Hematopoietic multipotent progenitor cell (in vitro differentiated cells): ENCODE data around the gene NUP62. TPM values are rescaled to one million over a fixed set of nuclear protein-coding genes. Genes with fewer than 3 reads are reported as not detected.
A peak's percentile ranks its signal among the peaks of the same experiment; 100 is the strongest.
"Not testable (repeated sequence)": the region's sequence is repeated elsewhere in the genome, so short reads cannot be mapped to it uniquely, and the experiment has no call there.

Experiments used
- DNase-seq, 3 donors: peaks; one replicate each; pipeline ENCODE4 v3.0.0-alpha.2; 2011 to 2015; ENCODE audit warnings: low read depth in 2 of 3, low spot score in 2 of 3
- total RNA-seq: library from RNA; depleted of rRNA; stranded (reverse); fragments of >200 nt; gene quantifications from one replicate; pipeline ENCODE4 v1.2.3, GENCODE V29; 2012

The NUP62 gene
- total RNA-seq, 1 donor = 70.3 TPM

GRCh38 chr19:49927526-49928264 lies 1.6 kb downstream of the NUP62 start:
- DNase-seq = no peak

GRCh38 chr19:49926515-49926914 lies 2.8 kb downstream of the NUP62 start:
- DNase-seq = no peak

- DNase-seq = no peak
Observed at GRCh38 chr19:49925486-49925885, 3.8 kb downstream of the NUP62 start.

- not testable (repeated sequence) for DNase-seq
Observed at GRCh38 chr19:49924881-49925210, 4.5 kb downstream of the NUP62 start.

GRCh38 chr19:49924004-49924880 lies 5.1 kb downstream of the NUP62 start:
- DNase-seq = no peak

GRCh38 chr19:49923055-49924003 lies 6.0 kb downstream of the NUP62 start:
- no peak for DNase-seq

GRCh38 chr19:49921871-49922795 lies 7.2 kb downstream of the NUP62 start:
- no peak for DNase-seq

DNA sequence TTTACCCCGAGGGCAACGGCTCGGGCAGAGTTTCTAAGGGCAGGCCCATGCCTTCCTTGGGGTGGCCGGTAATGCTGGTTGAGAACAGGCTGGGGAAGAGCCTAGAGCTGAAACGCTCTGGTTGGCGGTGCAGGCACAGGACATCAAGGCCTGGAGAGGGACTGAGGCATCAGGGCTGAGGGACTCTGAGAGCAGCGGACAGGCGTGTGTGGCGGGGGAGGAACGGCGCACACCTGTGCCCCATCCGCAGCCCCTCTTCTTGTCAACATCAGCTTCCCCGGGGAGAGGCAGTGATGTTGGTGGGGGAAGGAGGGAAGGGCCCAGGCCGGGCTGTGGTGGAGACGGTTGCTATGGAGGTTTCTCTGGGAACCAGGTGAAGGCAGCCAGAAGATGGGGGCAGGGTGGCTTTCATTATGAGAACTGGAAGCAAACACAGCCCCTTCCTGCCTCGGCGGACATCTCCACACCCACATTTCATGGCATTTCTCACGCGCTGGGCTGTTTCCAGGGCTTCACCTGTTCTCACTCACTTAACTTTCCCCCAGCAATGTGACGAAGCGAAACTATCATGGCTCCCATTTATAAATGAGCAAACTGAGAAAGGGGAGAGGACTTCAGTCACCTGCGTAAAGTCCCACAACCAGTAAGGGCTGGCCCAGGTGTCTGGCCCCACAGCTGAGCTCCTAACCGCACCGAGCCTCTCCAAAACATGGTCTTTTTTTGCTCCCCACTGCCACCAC lies 8.5 kb downstream of the NUP62 start:
- no peak for DNase-seq

DNA sequence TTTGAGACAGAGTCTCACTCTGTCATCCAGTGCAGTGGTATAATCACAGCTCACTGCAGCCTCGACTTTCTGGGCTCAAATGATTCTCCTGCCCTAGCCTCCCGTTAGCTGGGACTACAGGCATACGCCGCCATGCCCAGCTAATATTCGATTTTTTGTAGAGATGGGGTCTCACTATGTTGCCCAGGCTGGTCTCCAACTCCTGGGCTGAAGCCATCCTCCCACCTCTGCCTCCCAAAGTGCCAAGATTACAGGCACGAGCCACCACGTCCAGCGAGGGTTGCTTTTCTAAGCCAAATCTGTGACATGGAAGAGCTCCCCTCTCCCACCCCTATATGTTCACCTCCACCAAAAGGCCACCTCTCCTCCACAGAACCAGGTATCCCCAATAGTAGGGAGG lies 11.2 kb downstream of the NUP62 start:
- DNase-seq = no peak

DNA sequence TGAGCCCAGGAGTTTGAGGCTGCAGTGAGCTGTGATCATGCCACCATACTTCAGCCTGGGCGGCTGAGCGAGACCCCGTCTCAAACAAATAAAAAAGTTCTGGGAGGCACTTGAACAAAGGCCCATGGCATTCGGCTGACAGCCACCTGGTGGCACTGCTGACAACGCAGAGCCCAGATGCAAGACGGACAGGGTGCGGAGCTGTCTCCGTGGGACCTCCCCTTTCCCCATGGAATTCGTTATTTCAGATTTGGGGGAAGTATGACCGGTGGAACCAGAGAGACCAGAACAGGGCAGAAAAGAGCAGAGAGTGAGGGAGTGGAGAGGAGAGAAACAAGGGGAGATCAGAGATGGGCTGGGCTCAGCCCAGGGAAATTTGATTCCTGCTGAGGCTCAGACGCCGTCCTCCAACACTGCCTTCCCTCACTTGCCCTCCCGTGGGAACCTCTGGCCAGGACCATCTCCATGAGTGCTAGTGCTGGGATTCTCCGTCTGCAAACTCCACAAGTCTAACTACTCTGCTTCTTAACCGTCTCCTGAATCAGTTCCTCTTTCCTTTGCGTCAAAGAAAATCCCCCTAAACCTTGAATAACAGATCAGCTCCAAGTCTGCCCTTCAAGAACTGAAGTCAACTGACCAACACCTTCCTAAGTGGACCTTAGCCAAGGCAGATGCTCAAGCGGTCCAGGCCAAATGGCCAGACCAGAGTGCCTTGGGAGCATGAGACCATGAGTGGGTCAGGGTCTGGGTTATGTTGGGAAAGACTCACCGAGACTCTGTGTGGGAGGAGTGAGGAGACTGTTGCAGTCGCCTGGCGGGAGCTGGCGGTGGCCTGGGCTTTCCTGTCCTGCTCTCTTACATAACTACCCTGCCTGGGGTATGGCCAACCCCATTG lies 12.2 kb downstream of the NUP62 start:
- DNase-seq = no peak

DNA sequence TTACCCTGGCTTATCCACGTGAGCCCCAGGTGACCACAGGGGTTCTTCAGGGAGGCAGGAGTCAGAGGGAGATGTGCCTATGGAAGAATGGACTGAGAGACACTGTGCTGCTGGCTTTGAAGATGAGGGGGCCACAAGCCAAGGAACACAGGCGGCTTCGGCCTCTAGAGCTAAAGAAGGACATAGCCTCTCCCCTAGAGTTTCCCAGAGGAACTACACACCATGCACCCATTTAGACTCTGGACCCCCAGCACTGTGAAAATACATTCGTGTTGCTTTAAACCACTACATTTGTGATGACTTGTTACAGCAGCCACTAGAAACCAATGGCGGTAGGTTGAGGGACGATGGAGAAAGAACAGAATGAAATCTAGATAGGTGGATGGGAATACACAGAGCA lies 14.0 kb downstream of the NUP62 start:
- no peak for DNase-seq

DNA sequence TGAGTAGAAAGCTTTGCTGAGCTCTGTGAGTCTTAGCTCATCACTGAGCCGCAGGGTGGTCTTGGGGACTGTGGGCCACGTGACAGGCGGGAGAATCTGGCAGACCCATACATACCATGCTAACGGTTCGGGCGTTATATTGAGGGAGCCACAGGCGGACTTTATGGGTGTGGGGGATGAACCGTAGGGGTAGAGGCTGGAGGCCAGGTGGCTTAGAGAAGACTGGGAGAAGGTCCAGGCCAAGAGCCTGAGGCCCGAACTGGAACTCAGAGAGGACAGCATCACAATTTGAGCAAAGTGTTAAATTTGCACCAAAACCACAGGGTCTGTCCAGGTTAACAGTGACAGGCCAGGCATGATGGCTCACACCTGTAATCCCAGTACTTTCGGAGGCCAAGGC lies 15.6 kb downstream of the NUP62 start:
- no peak for DNase-seq

DNA sequence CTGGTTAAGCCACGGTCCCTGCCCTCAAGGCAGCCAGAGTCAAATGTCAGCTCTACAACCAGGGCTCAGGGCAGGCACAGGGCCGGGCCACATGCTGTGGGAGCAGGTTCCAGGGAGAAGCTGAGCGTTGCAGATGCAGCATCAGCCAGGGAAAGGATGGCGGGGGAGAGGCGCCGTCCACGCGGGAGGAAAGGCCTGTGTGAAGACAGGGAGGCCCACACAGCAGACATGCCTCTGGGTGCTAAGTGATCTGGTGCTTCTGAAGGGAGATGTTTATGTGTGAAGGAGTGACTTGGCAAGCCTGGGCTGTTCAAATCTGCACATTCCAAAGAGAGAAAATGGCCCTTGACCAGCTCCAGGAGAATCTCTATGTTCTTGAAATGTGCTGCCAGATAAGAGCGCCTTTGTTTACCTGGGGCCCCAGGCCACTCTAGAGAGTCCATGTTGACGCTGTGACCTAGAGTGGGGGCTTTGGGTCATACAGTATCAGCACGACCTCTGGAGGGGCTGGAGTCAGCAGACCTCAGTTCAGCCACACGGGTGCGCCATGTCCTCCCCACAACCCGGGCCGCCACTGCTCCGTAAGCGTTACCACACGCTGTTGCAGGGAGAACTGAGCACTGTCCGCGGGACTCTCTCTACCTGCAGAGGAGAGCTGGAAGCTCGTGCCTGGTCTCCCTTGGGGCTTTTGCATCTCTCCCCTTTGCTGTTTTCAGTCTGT lies 16.2 kb downstream of the NUP62 start:
- no peak for DNase-seq

GRCh38 chr19:49911381-49912145 lies 17.7 kb downstream of the NUP62 start:
- DNase-seq = peak in 2 of 3 donors; percentile 52 to 56

- no peak for DNase-seq
Observed at GRCh38 chr19:49910179-49910578, 19.1 kb downstream of the NUP62 start.

- DNase-seq = no peak
Observed at GRCh38 chr19:49908480-49909420, 20.6 kb downstream of the NUP62 start.
